Right lobe of liver (tissue), 6 donors: ENCODE results near the gene IL3. TPM values are rescaled to one million over a fixed set of nuclear protein-coding genes. Genes with fewer than 3 reads are reported as not detected.

Source experiments
- ATAC-seq, 4 donors: fragments of 200-7000 bp; cut with Tn5 transposase; one replicate each; pipeline ENCODE4 v1.9.1; 2020; ENCODE audit warnings: mild to moderate bottlenecking in 4 of 4, moderate library complexity in 4 of 4
- DNase-seq, 3 donors: peaks; one replicate each; pipeline ENCODE4 v3.0.0-alpha.2; 2020
- H3K27ac ChIP-seq, 3 donors: fragments of 200-600 bp; one replicate each; pipeline ENCODE4 v1.8.0; 2022
- H3K27me3 ChIP-seq, 2 donors: fragments of 200-600 bp; one replicate each; pipeline ENCODE4 v1.8.0; 2022
- H3K36me3 ChIP-seq, 4 donors: fragments of 200-600 bp; sonication (generic) in 1 of 4; one replicate each; pipeline versions ENCODE4 v1.5.1 to v1.8.0; 2017 to 2022; ENCODE audit warnings: control low read depth in 1 of 4
- H3K4me1 ChIP-seq, 4 donors: fragments of 200-600 bp; sonication (generic) in 1 of 4; one replicate each; pipeline versions ENCODE4 v1.5.1 to v1.8.0; 2017 to 2022; ENCODE audit warnings: control low read depth in 1 of 4
- H3K4me3 ChIP-seq, 3 donors: fragments of 200-600 bp; one replicate each; pipeline ENCODE4 v1.8.0; 2022
- H3K9me3 ChIP-seq, 4 donors: fragments of 200-600 bp; sonication (generic) in 1 of 4; one replicate each; pipeline versions ENCODE4 v1.5.1 to v1.8.0; 2017 to 2022; ENCODE audit warnings: control low read depth in 1 of 4
- POLR2A ChIP-seq: fragments of 450-650 bp; IDR thresholded peaks from one replicate; pipeline ENCODE4 v1.6.1; 2017; ENCODE audit warnings: antibody characterized with exemption, mild to moderate bottlenecking
- WGBS: methylation state at CpG from one replicate; pipeline ENCODE4 v1.1.6; 2018; ENCODE audit warnings: low coverage, low lambda C conversion rate; ENCODE audit not compliant: insufficient coverage; ENCODE audit errors: missing lambda C conversion rate; 5-methylcytosine and 5-hydroxymethylcytosine counted together
- intact Hi-C, 2 donors: fragments of 100-400 bp; cut with DNase I; formaldehyde crosslinking; loops; one replicate each; pipeline versions ENCODE4 v1.11.2 to v1.14.1; 2022
- total RNA-seq, 6 experiments: library from RNA; depleted of rRNA in 2 of 6; stranded (reverse); fragments of >200 nt in 2 of 6; fragmentation: NEBNext Ultra II Directional in 3 of 6; extraction: Animal tissue kit (Norgen Biotek cat#: 25700) in 3 of 6; gene quantifications; one replicate each; pipeline versions ENCODE4 v1.1.0 to v1.2.4, GENCODE V29; 2016 to 2023
- TF ChIP-seq, protein P1 (sequence below), 4 donors: fragments of 200-600 bp in 3 of 4; fragments of 450-650 bp in 1 of 4; IDR thresholded peaks; one replicate each; pipeline versions ENCODE4 v1.5.1 to v1.8.0; 2016 to 2022; ENCODE audit warnings: antibody characterized with exemption in 4 of 4, mild to moderate bottlenecking in 2 of 4
- donor health status: DM: no; HTN: yes; CAD: no.
- donor health status: DM: no; HTN: no; CAD: no.
- donor health status: DM: no; HTN: no; CAD: no.
- donor health status: DM: no; HTN: yes; CAD: no.
- donor health status: DM: no; HTN: yes; CAD: no.

Gene IL3
- total RNA-seq, 6 experiments from 2014 or later = not detected

GRCh38 chr5:132090107-132090506, 29.7 kb downstream of the IL3 start:
- Histone ChIP-seq H3K9me3 (no peaks in the 10 kb centered on the region), H3K36me3 (no peaks in the 10 kb centered on the region), H3K27me3 (no peaks in the 10 kb centered on the region), H3K4me1 (no peaks in the 10 kb centered on the region), H3K4me3 (no peak overlapping the region), H3K27ac (no peak overlapping the region)
- ATAC-seq (no peak), DNase-seq (no peak)
- intact Hi-C loops = no loop called here
- no peak for TF ChIP-seq POLR2A
- TF ChIP-seq, protein P1, sequence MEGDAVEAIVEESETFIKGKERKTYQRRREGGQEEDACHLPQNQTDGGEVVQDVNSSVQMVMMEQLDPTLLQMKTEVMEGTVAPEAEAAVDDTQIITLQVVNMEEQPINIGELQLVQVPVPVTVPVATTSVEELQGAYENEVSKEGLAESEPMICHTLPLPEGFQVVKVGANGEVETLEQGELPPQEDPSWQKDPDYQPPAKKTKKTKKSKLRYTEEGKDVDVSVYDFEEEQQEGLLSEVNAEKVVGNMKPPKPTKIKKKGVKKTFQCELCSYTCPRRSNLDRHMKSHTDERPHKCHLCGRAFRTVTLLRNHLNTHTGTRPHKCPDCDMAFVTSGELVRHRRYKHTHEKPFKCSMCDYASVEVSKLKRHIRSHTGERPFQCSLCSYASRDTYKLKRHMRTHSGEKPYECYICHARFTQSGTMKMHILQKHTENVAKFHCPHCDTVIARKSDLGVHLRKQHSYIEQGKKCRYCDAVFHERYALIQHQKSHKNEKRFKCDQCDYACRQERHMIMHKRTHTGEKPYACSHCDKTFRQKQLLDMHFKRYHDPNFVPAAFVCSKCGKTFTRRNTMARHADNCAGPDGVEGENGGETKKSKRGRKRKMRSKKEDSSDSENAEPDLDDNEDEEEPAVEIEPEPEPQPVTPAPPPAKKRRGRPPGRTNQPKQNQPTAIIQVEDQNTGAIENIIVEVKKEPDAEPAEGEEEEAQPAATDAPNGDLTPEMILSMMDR (IDR thresholded peaks at IDR 0.05) = no peak

DNA sequence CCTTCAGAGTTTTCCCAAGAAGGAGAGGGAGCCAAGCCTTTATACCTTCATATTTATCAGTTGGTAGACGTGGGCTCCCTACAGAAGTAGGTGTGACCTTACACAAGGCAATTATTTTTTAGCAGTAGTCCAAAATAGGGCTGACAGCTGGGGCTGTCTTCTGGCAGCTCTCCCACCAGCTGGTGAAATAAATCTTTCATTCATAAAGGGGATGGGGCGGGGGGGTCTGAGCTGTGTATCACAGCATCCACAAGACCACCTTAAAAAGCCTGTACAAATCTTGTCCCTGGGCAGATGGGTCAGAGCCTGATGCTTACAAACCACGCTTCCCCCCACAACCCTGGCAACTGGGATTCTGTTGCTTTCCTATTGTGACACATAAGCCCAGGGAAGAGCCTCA, 32.8 kb downstream of the IL3 start:
- Histone ChIP-seq H3K9me3 (no peaks in the 10 kb centered on the region), H3K4me3 (no peak overlapping the region), H3K4me1 (no peaks in the 10 kb centered on the region), H3K36me3 (no peaks in the 10 kb centered on the region), H3K27ac (no peak overlapping the region), H3K27me3 (no peaks in the 10 kb centered on the region)
- intact Hi-C loops = no loop called here
- WGBS = 38% methylated on average over 3 of the region's 3 CpGs
- DNase-seq = no peak
- no peak for ATAC-seq
- TF ChIP-seq POLR2A = no peak
- TF ChIP-seq, protein P1 (IDR thresholded peaks at IDR 0.05) = no peak

DNA sequence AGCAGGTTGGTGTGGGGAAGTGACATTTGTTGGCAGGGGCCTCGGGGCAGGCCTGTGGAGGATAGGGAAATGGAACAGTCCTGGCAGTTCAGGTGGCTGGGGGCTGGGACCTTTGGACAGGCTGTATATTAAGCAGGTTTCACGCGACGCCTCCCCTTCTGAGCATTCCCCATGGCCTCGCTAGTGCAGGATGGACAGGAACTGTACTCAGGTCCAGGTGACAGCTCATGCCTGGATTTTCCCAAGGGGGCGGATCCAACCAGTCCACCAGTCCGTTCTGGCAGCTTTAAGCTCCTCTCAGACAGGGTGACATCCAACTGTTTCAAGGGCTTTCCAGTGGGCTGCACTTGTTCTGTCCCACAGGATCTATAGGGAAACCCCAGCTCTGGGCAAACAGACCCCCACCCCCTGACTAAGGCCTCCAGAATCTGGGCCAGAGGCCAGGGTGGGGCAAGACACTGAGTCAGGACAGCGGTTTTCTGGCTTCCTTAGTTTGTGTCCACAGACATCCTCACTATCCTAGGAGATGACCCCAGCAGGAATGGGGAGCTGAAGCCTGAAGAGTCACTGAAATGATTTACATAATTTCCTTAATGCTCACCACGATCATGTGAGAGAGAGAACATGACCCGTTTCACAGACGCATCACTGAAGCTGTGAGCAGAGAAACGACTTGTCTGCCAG, 34.1 kb downstream of the IL3 start:
- WGBS = 58% methylated on average over 7 of the region's 12 CpGs
- peak in 1 of 4 donors; percentile 32 for ATAC-seq
- intact Hi-C loops = no loop called here
- Histone ChIP-seq H3K36me3 (no peaks in the 10 kb centered on the region), H3K4me3 (no peak overlapping the region), H3K9me3 (no peaks in the 10 kb centered on the region), H3K27ac (no peak overlapping the region), H3K4me1 (no peaks in the 10 kb centered on the region), H3K27me3 (no peaks in the 10 kb centered on the region)
- DNase-seq = no peak
- TF ChIP-seq, protein P1 (IDR thresholded peaks at IDR 0.05) = no peak
- TF ChIP-seq POLR2A = no peak

- DNase-seq = no peak
- no peaks in the 10 kb centered on the region for H3K9me3 ChIP-seq
- WGBS = 61% methylated on average over 2 of the region's 2 CpGs
- no peaks in the 10 kb centered on the region for H3K36me3 ChIP-seq
- no peak overlapping the region for H3K4me3 ChIP-seq
- H3K4me1 ChIP-seq = no peaks in the 10 kb centered on the region
- intact Hi-C loops = no loop called here
- H3K27me3 ChIP-seq = no peaks in the 10 kb centered on the region
- no peak overlapping the region for H3K27ac ChIP-seq
- no peak for ATAC-seq
- no peak for TF ChIP-seq POLR2A
- TF ChIP-seq, protein P1 (IDR thresholded peaks at IDR 0.05) = no peak
Measured at GRCh38 chr5:132095077-132095410, 34.6 kb downstream of the IL3 start.

GRCh38 chr5:132095424-132095972, 35.0 kb downstream of the IL3 start:
- TF ChIP-seq, protein P1 (IDR thresholded peaks at IDR 0.05) = no peak
- TF ChIP-seq POLR2A = no peak
- Histone ChIP-seq H3K9me3 (no peaks in the 10 kb centered on the region), H3K36me3 (no peaks in the 10 kb centered on the region), H3K4me1 (no peaks in the 10 kb centered on the region), H3K27ac (no peak overlapping the region), H3K4me3 (no peak overlapping the region), H3K27me3 (no peaks in the 10 kb centered on the region)
- intact Hi-C loops = no loop called here
- DNase-seq (no peak), ATAC-seq (no peak)
- 49% methylated on average over 3 of the region's 6 CpGs for WGBS
